NK-92 (cell line): ENCODE data around the gene NDUFV3.
"Not testable (repeated sequence)": the region's sequence is repeated elsewhere in the genome, so short reads cannot be mapped to it uniquely, and the experiment has no call there.

Source experiments
- DNase-seq: peaks from one replicate; lab custom pipeline; 2025; ENCODE audit not compliant: unreplicated experiment; lab: John Stamatoyannopoulos, UW

Gene NDUFV3

GRCh38 chr21:42933137-42933970 lies 40.2 kb downstream of the NDUFV3 start:
- not testable (repeated sequence) for DNase-seq

GRCh38 chr21:42933973-42934372 lies 40.9 kb downstream of the NDUFV3 start:
- DNase-seq, result not testable (repeated sequence)

- DNase-seq, result not testable (repeated sequence)
Measured at GRCh38 chr21:42936360-42936759, 43.3 kb downstream of the NDUFV3 start.

- not testable (repeated sequence) for DNase-seq
Measured at GRCh38 chr21:42937034-42937940, 44.2 kb downstream of the NDUFV3 start.

- DNase-seq, result no peak
Measured at GRCh38 chr21:42937960-42938605, 45.0 kb downstream of the NDUFV3 start.

GRCh38 chr21:42938606-42938995 lies 45.5 kb downstream of the NDUFV3 start:
- not testable (repeated sequence) for DNase-seq

GRCh38 chr21:42939582-42940413 lies 46.7 kb downstream of the NDUFV3 start:
- no peak for DNase-seq

GRCh38 chr21:42941696-42942085 lies 48.6 kb downstream of the NDUFV3 start:
- DNase-seq, result no peak

- DNase-seq, result no peak
Measured at GRCh38 chr21:42942244-42942643, 49.1 kb downstream of the NDUFV3 start.

- not testable (repeated sequence) for DNase-seq
Measured at GRCh38 chr21:42949094-42949755, 56.1 kb downstream of the NDUFV3 start.

- DNase-seq, result not testable (repeated sequence)
Measured at GRCh38 chr21:42951193-42951592, 58.1 kb downstream of the NDUFV3 start.

GRCh38 chr21:42956824-42957630 lies 63.9 kb downstream of the NDUFV3 start:
- DNase-seq, result peak; percentile 97

GRCh38 chr21:42958122-42958521 lies 65.0 kb downstream of the NDUFV3 start:
- DNase-seq, result not testable (repeated sequence)

GRCh38 chr21:42959728-42960127 lies 66.6 kb downstream of the NDUFV3 start:
- no peak for DNase-seq

- DNase-seq, result no peak
Measured at GRCh38 chr21:42962380-42963007, 69.4 kb downstream of the NDUFV3 start.
